ENCODE data around the gene EML1. TPM values are rescaled to one million over a fixed set of nuclear protein-coding genes. Genes with fewer than 3 reads are reported as not detected.

Gene EML1
- total RNA-seq, 1 experiment from 2014 or later: 7.2 TPM

GRCh38 chr14:99792210-99792535 is 1.0 kb upstream of the EML1 start:
- Histone ChIP-seq H3K9me3 (no peaks in the 10 kb centered on the region), H3K27me3 (replicated peaks; ENCODE audit: control insufficient read depth, insufficient read depth, low read length) (no peaks in the 10 kb centered on the region), H3K4me3 (ENCODE audit: low read depth, low read length) (no peak overlapping the region), H3K4me1 (no peaks in the 10 kb centered on the region), H3K36me3 (ENCODE audit: control insufficient read depth, insufficient read depth, low read length) (no peaks in the 10 kb centered on the region)
- peaks cover 14% of the 10 kb centered on the region for H3K4me1 Mint-ChIP-seq (ENCODE audit: low read depth, unreplicated experiment)
- H3K36me3 Mint-ChIP-seq (ENCODE audit: insufficient read depth, unreplicated experiment): no peaks in the 10 kb centered on the region
- intact Hi-C loops (cut with micrococcal nuclease; ENCODE audit: unreplicated experiment): loop anchor here (1.0 to 5.0 kb wide), 2 partner anchors 8 to 110 kb away; partner anchors contain the start of gene CYP46A1
- no TSS peak for BruUV-seq (replicated peaks)
- DNase-seq: no peak
- H3K27me3 Mint-ChIP-seq (ENCODE audit: insufficient read depth, unreplicated experiment): no peaks in the 10 kb centered on the region
- peak overlapping the region; percentile 57 for H3K27ac Mint-ChIP-seq (ENCODE audit: unreplicated experiment)
- POLR2A ChIA-PET: no interaction called here
- TF ChIP-seq CTCF (IDR thresholded peaks at IDR 0.05; ENCODE audit: insufficient read depth in 1 of 2, low read depth in 1 of 2, low read length in 1 of 2, severe bottlenecking in 1 of 2, unreplicated experiment in 1 of 2): no peak
- H3K9me3 Mint-ChIP-seq (ENCODE audit: unreplicated experiment): no peaks in the 10 kb centered on the region
- H3K4me3 Mint-ChIP-seq (ENCODE audit: unreplicated experiment): peak overlapping the region; percentile 64
- CTCF ChIA-PET: no interaction called here

- Histone ChIP-seq H3K27me3 (replicated peaks; ENCODE audit: control insufficient read depth, insufficient read depth, low read length) (no peaks in the 10 kb centered on the region), H3K4me1 (no peaks in the 10 kb centered on the region), H3K4me3 (ENCODE audit: low read depth, low read length) (peak overlapping the region; percentile 25), H3K9me3 (no peaks in the 10 kb centered on the region), H3K36me3 (ENCODE audit: control insufficient read depth, insufficient read depth, low read length) (no peaks in the 10 kb centered on the region)
- ChIA-PET CTCF (interaction anchor here (0.9 to 1.3 kb wide), 3 partner anchors 8 to 62 kb away, joined by 4 to 7 read pairs (median 6); no protein-coding TSS in a partner anchor), POLR2A (interaction anchor here (1.0 to 1.1 kb wide), 2 partner anchors 8 to 62 kb away, joined by 4 to 5 read pairs; no protein-coding TSS in a partner anchor)
- intact Hi-C loops (cut with micrococcal nuclease; ENCODE audit: unreplicated experiment): loop anchor here (1.0 to 5.0 kb wide), 3 partner anchors 8 to 110 kb away; partner anchors contain the start of gene CYP46A1
- Mint-ChIP-seq H3K36me3 (ENCODE audit: insufficient read depth, unreplicated experiment) (no peaks in the 10 kb centered on the region), H3K27ac (ENCODE audit: unreplicated experiment) (peak overlapping the region; percentile 57), H3K4me1 (ENCODE audit: low read depth, unreplicated experiment) (peaks cover 14% of the 10 kb centered on the region), H3K27me3 (ENCODE audit: insufficient read depth, unreplicated experiment) (no peaks in the 10 kb centered on the region), H3K4me3 (ENCODE audit: unreplicated experiment) (peak overlapping the region; percentile 64), H3K9me3 (ENCODE audit: unreplicated experiment) (no peaks in the 10 kb centered on the region)
- no peak for DNase-seq
- TF ChIP-seq CTCF (IDR thresholded peaks at IDR 0.05; ENCODE audit: insufficient read depth in 1 of 2, low read depth in 1 of 2, low read length in 1 of 2, severe bottlenecking in 1 of 2, unreplicated experiment in 1 of 2): no peak
- BruUV-seq (replicated peaks): no TSS peak
Observed at GRCh38 chr14:99792551-99793212, 531 bp upstream of the EML1 start.

GRCh38 chr14:99794151-99794780 is 1.1 kb downstream of the EML1 start:
- H3K27ac Mint-ChIP-seq (ENCODE audit: unreplicated experiment): no peak overlapping the region
- H3K4me1 Mint-ChIP-seq (ENCODE audit: low read depth, unreplicated experiment): peaks cover 14% of the 10 kb centered on the region
- H3K36me3 Mint-ChIP-seq (ENCODE audit: insufficient read depth, unreplicated experiment): no peaks in the 10 kb centered on the region
- Histone ChIP-seq H3K9me3 (no peaks in the 10 kb centered on the region), H3K4me1 (no peaks in the 10 kb centered on the region), H3K27me3 (replicated peaks; ENCODE audit: control insufficient read depth, insufficient read depth, low read length) (no peaks in the 10 kb centered on the region), H3K36me3 (ENCODE audit: control insufficient read depth, insufficient read depth, low read length) (no peaks in the 10 kb centered on the region), H3K4me3 (ENCODE audit: low read depth, low read length) (peak overlapping the region; percentile 44)
- TSS peak; percentile 45 for BruUV-seq (replicated peaks)
- intact Hi-C loops (cut with micrococcal nuclease; ENCODE audit: unreplicated experiment): loop anchor here (5.0 kb wide), 1 partner anchor 112 kb away; the partner anchor contains the start of gene CYP46A1
- peak overlapping the region; percentile 46 for H3K4me3 Mint-ChIP-seq (ENCODE audit: unreplicated experiment)
- H3K9me3 Mint-ChIP-seq (ENCODE audit: unreplicated experiment): no peaks in the 10 kb centered on the region
- no peaks in the 10 kb centered on the region for H3K27me3 Mint-ChIP-seq (ENCODE audit: insufficient read depth, unreplicated experiment)
- CTCF ChIA-PET: no interaction called here
- DNase-seq: no peak
- TF ChIP-seq CTCF (IDR thresholded peaks at IDR 0.05; ENCODE audit: insufficient read depth in 1 of 2, low read depth in 1 of 2, low read length in 1 of 2, severe bottlenecking in 1 of 2, unreplicated experiment in 1 of 2): no peak
- POLR2A ChIA-PET: no interaction called here
